ENCODE results near the gene TRMU.

GRCh38 chr22:46292173-46292572 is 43.3 kb upstream of the TRMU start:
- TF ChIP-seq EP300 (IDR thresholded peaks at IDR 0.05; ENCODE audit: borderline replicate concordance) (no peak), RAD21 (IDR thresholded peaks at IDR 0.05; ENCODE audit: low read depth) (no peak), ZBTB7A (IDR thresholded peaks at IDR 0.05; ENCODE audit: low read depth) (no peak), CREB1 (IDR thresholded peaks at IDR 0.05; ENCODE audit: low read depth) (no peak), TAF1 (IDR thresholded peaks at IDR 0.05; ENCODE audit: low read depth) (no peak)
- TF ChIP-seq, protein P1, sequence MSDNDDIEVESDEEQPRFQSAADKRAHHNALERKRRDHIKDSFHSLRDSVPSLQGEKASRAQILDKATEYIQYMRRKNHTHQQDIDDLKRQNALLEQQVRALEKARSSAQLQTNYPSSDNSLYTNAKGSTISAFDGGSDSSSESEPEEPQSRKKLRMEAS (IDR thresholded peaks at IDR 0.05): no peak

Data from Ishikawa (cell line).